HepG2 (cell line): Measurements from ENCODE around the gene CACNA1C.

ENCODE experiments used
- BRF2 ChIP-seq: sonication (generic); formaldehyde crosslinking; IDR thresholded peaks from 2 replicates; pipeline ENCODE4 v1.8.1; 2022; ENCODE audit warnings: mild to moderate bottlenecking, missing genetic modification reagents
- CTCF ChIP-seq: sonication (generic); formaldehyde crosslinking; IDR thresholded peaks from 2 replicates; pipeline ENCODE4 v1.5.0; 2020; ENCODE audit warnings: mild to moderate bottlenecking, missing genetic modification reagents, moderate library complexity
- FIP1L1 ChIP-seq: fragments of 200-400 bp; formaldehyde crosslinking; IDR thresholded peaks from 2 replicates; pipeline ENCODE4 v1.6.1; 2018; ENCODE audit warnings: low read depth, mild to moderate bottlenecking, low read length, moderate library complexity, borderline replicate concordance; ENCODE audit not compliant: insufficient read depth
- FOXK2 ChIP-seq: fragments of 450-650 bp; IDR thresholded peaks from 2 replicates; pipeline ENCODE4 v1.6.1; 2016
- REST ChIP-seq, 2 experiments: IDR thresholded peaks; 2 replicates each; pipeline ENCODE4 v1.6.1; 2011 to 2012; ENCODE audit warnings: low read length in 2 of 2, borderline replicate concordance in 1 of 2, low read depth in 1 of 2, mild to moderate bottlenecking in 1 of 2, moderate library complexity in 1 of 2
- SP2 ChIP-seq: sonication (generic); formaldehyde crosslinking; IDR thresholded peaks from 2 replicates; pipeline ENCODE4 v1.5.1; 2020; ENCODE audit warnings: mild to moderate bottlenecking, missing genetic modification reagents
- ZBTB3 ChIP-seq: sonication (generic); formaldehyde crosslinking; IDR thresholded peaks from 2 replicates; pipeline ENCODE4 v1.4.0; 2020; ENCODE audit warnings: low read depth, mild to moderate bottlenecking, moderate library complexity, missing genetic modification reagents, borderline replicate concordance
- ZHX1 ChIP-seq: sonication (generic); formaldehyde crosslinking; IDR thresholded peaks from 2 replicates; pipeline ENCODE4 v1.8.1; 2022; ENCODE audit warnings: low read depth, mild to moderate bottlenecking, missing genetic modification reagents
- TF ChIP-seq, protein P1 (sequence below), 2 experiments: fragments of 450-650 bp in 1 of 2; sonication (generic) in 1 of 2; formaldehyde crosslinking in 1 of 2; IDR thresholded peaks; 2 replicates each; pipeline versions ENCODE4 v1.6.1 to v1.8.0; 2016 to 2022; ENCODE audit warnings: antibody characterized with exemption in 1 of 2, mild to moderate bottlenecking in 1 of 2, missing genetic modification reagents in 1 of 2
- TF ChIP-seq, protein P2 (sequence below): sonication (generic); formaldehyde crosslinking; IDR thresholded peaks from 2 replicates; pipeline ENCODE4 v1.4.0; 2020; ENCODE audit warnings: missing genetic modification reagents
- TF ChIP-seq, protein P3 (sequence below): IDR thresholded peaks from 2 replicates; pipeline ENCODE4 v1.6.1; 2012; ENCODE audit warnings: inconsistent platforms
- TF ChIP-seq, protein P4 (sequence below): sonication (generic); formaldehyde crosslinking; IDR thresholded peaks from 2 replicates; pipeline ENCODE4 v1.8.1; 2023; ENCODE audit warnings: missing genetic modification reagents, inconsistent platforms, borderline replicate concordance

DNA sequence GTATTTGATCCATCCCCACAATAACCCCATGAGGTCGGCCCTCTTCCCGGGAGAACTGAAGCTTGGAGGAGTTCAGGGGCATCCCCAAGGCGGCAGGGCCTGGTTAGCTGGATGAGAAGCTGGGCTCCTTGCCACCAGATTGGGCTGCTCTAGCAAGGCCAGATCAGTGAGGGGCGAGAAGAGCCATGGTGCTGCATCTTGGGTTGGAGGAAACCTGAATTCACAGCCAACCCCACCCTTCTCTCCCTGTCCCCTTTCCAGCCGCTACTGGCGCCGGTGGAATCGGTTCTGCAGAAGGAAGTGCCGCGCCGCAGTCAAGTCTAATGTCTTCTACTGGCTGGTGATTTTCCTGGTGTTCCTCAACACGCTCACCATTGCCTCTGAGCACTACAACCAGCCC lies 513.4 kb downstream of the CACNA1C start:
- TF ChIP-seq ZBTB3 (no peak), REST (IDR thresholded peaks at IDR 0.05; ENCODE audit: borderline replicate concordance in 1 of 2, low read depth in 1 of 2, low read length in 2 of 2) (no peak), CTCF (no peak), FIP1L1 (no peak), ZHX1 (no peak), BRF2 (CRISPR knock-in tag) (no peak), SP2 (CRISPR knock-in tag) (no peak), FOXK2 (no peak)
- TF ChIP-seq, protein P1, sequence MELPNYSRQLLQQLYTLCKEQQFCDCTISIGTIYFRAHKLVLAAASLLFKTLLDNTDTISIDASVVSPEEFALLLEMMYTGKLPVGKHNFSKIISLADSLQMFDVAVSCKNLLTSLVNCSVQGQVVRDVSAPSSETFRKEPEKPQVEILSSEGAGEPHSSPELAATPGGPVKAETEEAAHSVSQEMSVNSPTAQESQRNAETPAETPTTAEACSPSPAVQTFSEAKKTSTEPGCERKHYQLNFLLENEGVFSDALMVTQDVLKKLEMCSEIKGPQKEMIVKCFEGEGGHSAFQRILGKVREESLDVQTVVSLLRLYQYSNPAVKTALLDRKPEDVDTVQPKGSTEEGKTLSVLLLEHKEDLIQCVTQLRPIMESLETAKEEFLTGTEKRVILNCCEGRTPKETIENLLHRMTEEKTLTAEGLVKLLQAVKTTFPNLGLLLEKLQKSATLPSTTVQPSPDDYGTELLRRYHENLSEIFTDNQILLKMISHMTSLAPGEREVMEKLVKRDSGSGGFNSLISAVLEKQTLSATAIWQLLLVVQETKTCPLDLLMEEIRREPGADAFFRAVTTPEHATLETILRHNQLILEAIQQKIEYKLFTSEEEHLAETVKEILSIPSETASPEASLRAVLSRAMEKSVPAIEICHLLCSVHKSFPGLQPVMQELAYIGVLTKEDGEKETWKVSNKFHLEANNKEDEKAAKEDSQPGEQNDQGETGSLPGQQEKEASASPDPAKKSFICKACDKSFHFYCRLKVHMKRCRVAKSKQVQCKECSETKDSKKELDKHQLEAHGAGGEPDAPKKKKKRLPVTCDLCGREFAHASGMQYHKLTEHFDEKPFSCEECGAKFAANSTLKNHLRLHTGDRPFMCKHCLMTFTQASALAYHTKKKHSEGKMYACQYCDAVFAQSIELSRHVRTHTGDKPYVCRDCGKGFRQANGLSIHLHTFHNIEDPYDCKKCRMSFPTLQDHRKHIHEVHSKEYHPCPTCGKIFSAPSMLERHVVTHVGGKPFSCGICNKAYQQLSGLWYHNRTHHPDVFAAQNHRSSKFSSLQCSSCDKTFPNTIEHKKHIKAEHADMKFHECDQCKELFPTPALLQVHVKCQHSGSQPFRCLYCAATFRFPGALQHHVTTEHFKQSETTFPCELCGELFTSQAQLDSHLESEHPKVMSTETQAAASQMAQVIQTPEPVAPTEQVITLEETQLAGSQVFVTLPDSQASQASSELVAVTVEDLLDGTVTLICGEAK (IDR thresholded peaks at IDR 0.05) = no peak
- TF ChIP-seq, protein P1 (CRISPR knock-in tag; IDR thresholded peaks at IDR 0.05) = no peak
- TF ChIP-seq, protein P2, sequence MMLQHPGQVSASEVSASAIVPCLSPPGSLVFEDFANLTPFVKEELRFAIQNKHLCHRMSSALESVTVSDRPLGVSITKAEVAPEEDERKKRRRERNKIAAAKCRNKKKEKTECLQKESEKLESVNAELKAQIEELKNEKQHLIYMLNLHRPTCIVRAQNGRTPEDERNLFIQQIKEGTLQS (CRISPR knock-in tag) = no peak
- TF ChIP-seq, protein P3, sequence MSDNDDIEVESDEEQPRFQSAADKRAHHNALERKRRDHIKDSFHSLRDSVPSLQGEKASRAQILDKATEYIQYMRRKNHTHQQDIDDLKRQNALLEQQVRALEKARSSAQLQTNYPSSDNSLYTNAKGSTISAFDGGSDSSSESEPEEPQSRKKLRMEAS = no peak
- TF ChIP-seq, protein P4, sequence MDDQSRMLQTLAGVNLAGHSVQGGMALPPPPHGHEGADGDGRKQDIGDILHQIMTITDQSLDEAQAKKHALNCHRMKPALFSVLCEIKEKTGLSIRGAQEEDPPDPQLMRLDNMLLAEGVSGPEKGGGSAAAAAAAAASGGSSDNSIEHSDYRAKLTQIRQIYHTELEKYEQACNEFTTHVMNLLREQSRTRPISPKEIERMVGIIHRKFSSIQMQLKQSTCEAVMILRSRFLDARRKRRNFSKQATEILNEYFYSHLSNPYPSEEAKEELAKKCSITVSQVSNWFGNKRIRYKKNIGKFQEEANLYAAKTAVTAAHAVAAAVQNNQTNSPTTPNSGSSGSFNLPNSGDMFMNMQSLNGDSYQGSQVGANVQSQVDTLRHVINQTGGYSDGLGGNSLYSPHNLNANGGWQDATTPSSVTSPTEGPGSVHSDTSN (CRISPR knock-in tag) = no peak
